GM23338 (cell line): ENCODE results near the gene CRACR2B. TPM values are rescaled to one million over a fixed set of nuclear protein-coding genes. Genes with fewer than 3 reads are reported as not detected.
A peak's percentile ranks its signal among the peaks of the same experiment; 100 is the strongest.

Experiments used
- ATAC-seq: fragments of 200-7000 bp; cut with Tn5 transposase; 3 replicates; pipeline ENCODE4 v1.9.1; 2020
- DNase-seq: peaks from one replicate; pipeline ENCODE4 v3.0.0-alpha.2; 2015; ENCODE audit warnings: low spot score
- H2AFZ ChIP-seq: fragments of 200-600 bp; sonication (generic); 2 replicates; pipeline ENCODE4 v1.8.0; 2016; ENCODE audit warnings: antibody characterized with exemption, mild to moderate bottlenecking, moderate library complexity
- H3F3A ChIP-seq: fragments of 200-600 bp; sonication (generic); replicated peaks from 2 replicates; pipeline ENCODE4 v1.8.0; 2017; ENCODE audit warnings: antibody characterized with exemption, mixed run types, low read depth
- H3K27ac ChIP-seq: fragments of 200-600 bp; sonication (generic); 2 replicates; pipeline ENCODE4 v1.6.1; 2016; ENCODE audit warnings: low read depth
- H3K27me3 ChIP-seq: fragments of 200-600 bp; sonication (generic); 2 replicates; pipeline ENCODE4 v1.8.0; 2016; ENCODE audit warnings: mild to moderate bottlenecking, mixed run types, moderate library complexity; ENCODE audit not compliant: insufficient read depth
- H3K36me3 ChIP-seq: fragments of 200-600 bp; sonication (generic); 2 replicates; pipeline ENCODE4 v1.8.0; 2016; ENCODE audit warnings: mild to moderate bottlenecking; ENCODE audit not compliant: insufficient read depth
- H3K4me1 ChIP-seq: fragments of 200-600 bp; sonication (generic); 2 replicates; pipeline ENCODE4 v1.8.0; 2016; ENCODE audit warnings: mild to moderate bottlenecking, moderate library complexity; ENCODE audit not compliant: insufficient read depth
- H3K4me2 ChIP-seq: fragments of 200-600 bp; sonication (generic); 2 replicates; pipeline ENCODE4 v1.7.1; 2017; ENCODE audit warnings: mixed run types
- H3K4me3 ChIP-seq: fragments of 200-600 bp; sonication (generic); 2 replicates; pipeline ENCODE4 v1.6.1; 2016; ENCODE audit warnings: mixed run types
- H3K79me2 ChIP-seq: fragments of 200-600 bp; sonication (generic); replicated peaks from 2 replicates; pipeline ENCODE4 v1.8.0; 2017; ENCODE audit warnings: mild to moderate bottlenecking; ENCODE audit not compliant: insufficient read depth
- H3K9me2 ChIP-seq: fragments of 200-600 bp; sonication (generic); 2 replicates; pipeline ENCODE4 v1.8.0; 2017; ENCODE audit not compliant: insufficient read depth
- H4K20me1 ChIP-seq: fragments of 200-600 bp; sonication (generic); replicated peaks from 2 replicates; pipeline ENCODE4 v1.8.0; 2017; ENCODE audit warnings: mild to moderate bottlenecking; ENCODE audit not compliant: insufficient read depth
- H3K27ac Mint-ChIP-seq: 2 replicates; pipeline ENCODE4 v1.8.0; 2020; ENCODE audit warnings: inconsistent platforms, mild to moderate bottlenecking, moderate library complexity, mixed read lengths
- H3K27me3 Mint-ChIP-seq: 3 replicates; pipeline ENCODE4 v1.8.0; 2022; ENCODE audit warnings: low read depth, mild to moderate bottlenecking, moderate library complexity, mixed read lengths, inconsistent platforms; ENCODE audit not compliant: insufficient read depth, poor library complexity
- H3K36me3 Mint-ChIP-seq: 3 replicates; pipeline ENCODE4 v1.8.0; 2021; ENCODE audit warnings: low read depth, mild to moderate bottlenecking, inconsistent platforms, moderate library complexity, mixed read lengths
- H3K4me1 Mint-ChIP-seq: 3 replicates; pipeline ENCODE4 v1.8.0; 2020; ENCODE audit warnings: mild to moderate bottlenecking, inconsistent platforms, mixed read lengths
- H3K4me3 Mint-ChIP-seq: 3 replicates; pipeline ENCODE4 v1.8.0; 2021; ENCODE audit warnings: moderate library complexity, mild to moderate bottlenecking, inconsistent platforms, mixed read lengths
- H3K9me3 Mint-ChIP-seq: 3 replicates; pipeline ENCODE4 v1.8.0; 2020; ENCODE audit warnings: moderate library complexity, mild to moderate bottlenecking, inconsistent platforms, mixed read lengths
- CREB1 ChIP-seq: fragments of 250-450 bp; sonication (Bioruptor Pico); IDR thresholded peaks from 2 replicates; pipeline ENCODE4 v1.5.0; 2020; ENCODE audit warnings: low read depth, mild to moderate bottlenecking, moderate library complexity
- ETS1 ChIP-seq: IDR thresholded peaks from 2 replicates; pipeline ENCODE4 v1.6.1; 2016; ENCODE audit warnings: antibody characterized with exemption
- EZH2 ChIP-seq: fragments of 200-600 bp; sonication (generic); IDR thresholded peaks from one replicate; pipeline ENCODE4 v1.8.0; 2017; ENCODE audit warnings: antibody characterized with exemption, mild to moderate bottlenecking, low read depth; ENCODE audit not compliant: unreplicated experiment
- EZH2phosphoT487 ChIP-seq: fragments of 200-600 bp; sonication (generic); IDR thresholded peaks from one replicate; pipeline ENCODE4 v1.8.1; 2018; ENCODE audit warnings: antibody characterized with exemption; ENCODE audit not compliant: unreplicated experiment
- JUNB ChIP-seq: IDR thresholded peaks from one replicate; pipeline ENCODE4 v1.6.1; 2016; ENCODE audit warnings: antibody characterized with exemption; ENCODE audit not compliant: unreplicated experiment
- NANOG ChIP-seq: IDR thresholded peaks from 2 replicates; pipeline ENCODE4 v1.6.1; 2016; ENCODE audit warnings: antibody characterized with exemption, borderline replicate concordance
- POLR2AphosphoS5 ChIP-seq: IDR thresholded peaks from 2 replicates; pipeline ENCODE4 v1.6.1; 2016; ENCODE audit warnings: antibody characterized with exemption, low read depth
- REST ChIP-seq: IDR thresholded peaks from one replicate; pipeline ENCODE4 v1.6.1; 2018; ENCODE audit warnings: antibody characterized with exemption; ENCODE audit not compliant: unreplicated experiment
- STAT1 ChIP-seq: IDR thresholded peaks from one replicate; pipeline ENCODE4 v1.6.1; 2016; ENCODE audit warnings: antibody characterized with exemption; ENCODE audit not compliant: unreplicated experiment
- ZNF114 ChIP-seq: fragments of 250-450 bp; sonication (Bioruptor Pico); IDR thresholded peaks from 2 replicates; pipeline ENCODE4 v1.5.0; 2020; ENCODE audit warnings: mild to moderate bottlenecking, moderate library complexity
- ZNF331 ChIP-seq: fragments of 250-450 bp; sonication (Bioruptor Pico); IDR thresholded peaks from 2 replicates; pipeline ENCODE4 v1.5.0; 2020; ENCODE audit warnings: low read depth, mild to moderate bottlenecking, moderate library complexity
- polyA plus RNA-seq: library from polyadenylated mRNA; unstranded; fragments of >200 nt; fragmentation: Nextera tagmentation; extraction: Ambion mirVana; gene quantifications from 2 replicates; pipeline ENCODE4 v1.2.1, GENCODE V29; 2016
- total RNA-seq: library from RNA; depleted of rRNA; stranded (reverse); fragments of >200 nt; shearing (Covaris generic); gene quantifications from 2 replicates; pipeline ENCODE4 v1.2.3, GENCODE V29; 2014
- TF ChIP-seq, protein P1 (sequence below), 2 experiments: fragments of 200-600 bp in 1 of 2; sonication (generic) in 1 of 2; conservative IDR thresholded peaks; 2 replicates each; pipeline versions ENCODE4 v1.5.1 to v1.6.1; 2016 to 2017; ENCODE audit warnings: antibody characterized with exemption in 2 of 2, low read depth in 2 of 2, mild to moderate bottlenecking in 2 of 2, moderate library complexity in 1 of 2
- TF ChIP-seq, protein P2 (sequence below): fragments of 250-450 bp; sonication (Bioruptor Pico); IDR thresholded peaks from 2 replicates; pipeline ENCODE4 v1.5.0; 2020; ENCODE audit warnings: mild to moderate bottlenecking, moderate library complexity

CRACR2B gene
- total and polyA plus RNA-seq, 2 experiments from 2014 or later, result 55.9 to 64.1 TPM

GRCh38 chr11:833114-833791 lies 5.5 kb downstream of the CRACR2B start:
- Mint-ChIP-seq H3K4me1 (peaks cover 35% of the 10 kb centered on the region), H3K27me3 (peaks cover 50% of the 10 kb centered on the region), H3K4me3 (peak overlapping the region; percentile 73), H3K36me3 (peaks cover 7% of the 10 kb centered on the region; the same call in 2 of the 3 replicates), H3K9me3 (no peaks in the 10 kb centered on the region), H3K27ac (no peak overlapping the region)
- H3K27ac ChIP-seq, result no peak overlapping the region
- H3F3A ChIP-seq, result peaks cover 26% of the 10 kb centered on the region
- H3K4me1 ChIP-seq, result peaks cover 28% of the 10 kb centered on the region
- H3K79me2 ChIP-seq, result 0 out of 2 replicates have a peak, but pooled peaks cover 5% of the 10 kb centered on the region
- no peaks in the 10 kb centered on the region for H3K36me3 ChIP-seq
- peaks cover 28% of the 10 kb centered on the region for H3K27me3 ChIP-seq
- peak overlapping the region; percentile 93 for H3K4me2 ChIP-seq
- H3K9me2 ChIP-seq, result no peaks in the 10 kb centered on the region
- no peak for TF ChIP-seq STAT1
- TF ChIP-seq NANOG, result no peak
- TF ChIP-seq, protein P1, sequence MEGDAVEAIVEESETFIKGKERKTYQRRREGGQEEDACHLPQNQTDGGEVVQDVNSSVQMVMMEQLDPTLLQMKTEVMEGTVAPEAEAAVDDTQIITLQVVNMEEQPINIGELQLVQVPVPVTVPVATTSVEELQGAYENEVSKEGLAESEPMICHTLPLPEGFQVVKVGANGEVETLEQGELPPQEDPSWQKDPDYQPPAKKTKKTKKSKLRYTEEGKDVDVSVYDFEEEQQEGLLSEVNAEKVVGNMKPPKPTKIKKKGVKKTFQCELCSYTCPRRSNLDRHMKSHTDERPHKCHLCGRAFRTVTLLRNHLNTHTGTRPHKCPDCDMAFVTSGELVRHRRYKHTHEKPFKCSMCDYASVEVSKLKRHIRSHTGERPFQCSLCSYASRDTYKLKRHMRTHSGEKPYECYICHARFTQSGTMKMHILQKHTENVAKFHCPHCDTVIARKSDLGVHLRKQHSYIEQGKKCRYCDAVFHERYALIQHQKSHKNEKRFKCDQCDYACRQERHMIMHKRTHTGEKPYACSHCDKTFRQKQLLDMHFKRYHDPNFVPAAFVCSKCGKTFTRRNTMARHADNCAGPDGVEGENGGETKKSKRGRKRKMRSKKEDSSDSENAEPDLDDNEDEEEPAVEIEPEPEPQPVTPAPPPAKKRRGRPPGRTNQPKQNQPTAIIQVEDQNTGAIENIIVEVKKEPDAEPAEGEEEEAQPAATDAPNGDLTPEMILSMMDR (conservative IDR thresholded peaks at IDR 0.05; ENCODE audit: low read depth in 2 of 2), result no peak
- TF ChIP-seq ETS1, result no peak
- TF ChIP-seq POLR2AphosphoS5, result no peak
- TF ChIP-seq CREB1 (CRISPR knock-in tag), result no peak
- TF ChIP-seq REST, result no peak
- no peak for TF ChIP-seq ZNF114 (CRISPR knock-in tag)
- TF ChIP-seq, protein P2, sequence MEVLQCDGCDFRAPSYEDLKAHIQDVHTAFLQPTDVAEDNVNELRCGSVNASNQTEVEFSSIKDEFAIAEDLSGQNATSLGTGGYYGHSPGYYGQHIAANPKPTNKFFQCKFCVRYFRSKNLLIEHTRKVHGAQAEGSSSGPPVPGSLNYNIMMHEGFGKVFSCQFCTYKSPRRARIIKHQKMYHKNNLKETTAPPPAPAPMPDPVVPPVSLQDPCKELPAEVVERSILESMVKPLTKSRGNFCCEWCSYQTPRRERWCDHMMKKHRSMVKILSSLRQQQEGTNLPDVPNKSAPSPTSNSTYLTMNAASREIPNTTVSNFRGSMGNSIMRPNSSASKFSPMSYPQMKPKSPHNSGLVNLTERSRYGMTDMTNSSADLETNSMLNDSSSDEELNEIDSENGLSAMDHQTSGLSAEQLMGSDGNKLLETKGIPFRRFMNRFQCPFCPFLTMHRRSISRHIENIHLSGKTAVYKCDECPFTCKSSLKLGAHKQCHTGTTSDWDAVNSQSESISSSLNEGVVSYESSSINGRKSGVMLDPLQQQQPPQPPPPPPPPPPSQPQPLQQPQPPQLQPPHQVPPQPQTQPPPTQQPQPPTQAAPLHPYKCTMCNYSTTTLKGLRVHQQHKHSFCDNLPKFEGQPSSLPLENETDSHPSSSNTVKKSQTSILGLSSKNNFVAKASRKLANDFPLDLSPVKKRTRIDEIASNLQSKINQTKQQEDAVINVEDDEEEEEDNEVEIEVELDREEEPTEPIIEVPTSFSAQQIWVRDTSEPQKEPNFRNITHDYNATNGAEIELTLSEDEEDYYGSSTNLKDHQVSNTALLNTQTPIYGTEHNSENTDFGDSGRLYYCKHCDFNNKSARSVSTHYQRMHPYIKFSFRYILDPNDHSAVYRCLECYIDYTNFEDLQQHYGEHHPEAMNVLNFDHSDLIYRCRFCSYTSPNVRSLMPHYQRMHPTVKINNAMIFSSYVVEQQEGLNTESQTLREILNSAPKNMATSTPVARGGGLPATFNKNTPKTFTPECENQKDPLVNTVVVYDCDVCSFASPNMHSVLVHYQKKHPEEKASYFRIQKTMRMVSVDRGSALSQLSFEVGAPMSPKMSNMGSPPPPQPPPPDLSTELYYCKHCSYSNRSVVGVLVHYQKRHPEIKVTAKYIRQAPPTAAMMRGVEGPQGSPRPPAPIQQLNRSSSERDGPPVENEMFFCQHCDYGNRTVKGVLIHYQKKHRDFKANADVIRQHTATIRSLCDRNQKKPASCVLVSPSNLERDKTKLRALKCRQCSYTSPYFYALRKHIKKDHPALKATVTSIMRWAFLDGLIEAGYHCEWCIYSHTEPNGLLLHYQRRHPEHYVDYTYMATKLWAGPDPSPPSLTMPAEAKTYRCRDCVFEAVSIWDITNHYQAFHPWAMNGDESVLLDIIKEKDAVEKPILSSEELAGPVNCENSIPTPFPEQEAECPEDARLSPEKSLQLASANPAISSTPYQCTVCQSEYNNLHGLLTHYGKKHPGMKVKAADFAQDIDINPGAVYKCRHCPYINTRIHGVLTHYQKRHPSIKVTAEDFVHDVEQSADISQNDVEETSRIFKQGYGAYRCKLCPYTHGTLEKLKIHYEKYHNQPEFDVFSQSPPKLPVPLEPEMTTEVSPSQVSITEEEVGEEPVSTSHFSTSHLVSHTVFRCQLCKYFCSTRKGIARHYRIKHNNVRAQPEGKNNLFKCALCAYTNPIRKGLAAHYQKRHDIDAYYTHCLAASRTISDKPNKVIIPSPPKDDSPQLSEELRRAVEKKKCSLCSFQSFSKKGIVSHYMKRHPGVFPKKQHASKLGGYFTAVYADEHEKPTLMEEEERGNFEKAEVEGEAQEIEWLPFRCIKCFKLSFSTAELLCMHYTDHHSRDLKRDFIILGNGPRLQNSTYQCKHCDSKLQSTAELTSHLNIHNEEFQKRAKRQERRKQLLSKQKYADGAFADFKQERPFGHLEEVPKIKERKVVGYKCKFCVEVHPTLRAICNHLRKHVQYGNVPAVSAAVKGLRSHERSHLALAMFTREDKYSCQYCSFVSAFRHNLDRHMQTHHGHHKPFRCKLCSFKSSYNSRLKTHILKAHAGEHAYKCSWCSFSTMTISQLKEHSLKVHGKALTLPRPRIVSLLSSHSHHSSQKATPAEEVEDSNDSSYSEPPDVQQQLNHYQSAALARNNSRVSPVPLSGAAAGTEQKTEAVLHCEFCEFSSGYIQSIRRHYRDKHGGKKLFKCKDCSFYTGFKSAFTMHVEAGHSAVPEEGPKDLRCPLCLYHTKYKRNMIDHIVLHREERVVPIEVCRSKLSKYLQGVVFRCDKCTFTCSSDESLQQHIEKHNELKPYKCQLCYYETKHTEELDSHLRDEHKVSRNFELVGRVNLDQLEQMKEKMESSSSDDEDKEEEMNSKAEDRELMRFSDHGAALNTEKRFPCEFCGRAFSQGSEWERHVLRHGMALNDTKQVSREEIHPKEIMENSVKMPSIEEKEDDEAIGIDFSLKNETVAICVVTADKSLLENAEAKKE, result no peak
- no peak for TF ChIP-seq ZNF331
- TF ChIP-seq JUNB, result no peak
- no peak for TF ChIP-seq EZH2phosphoT487
- no peak for TF ChIP-seq EZH2
- peak; percentile 64 for DNase-seq
- no peak for ATAC-seq
- H2AFZ ChIP-seq, result no peak overlapping the region
- H4K20me1 ChIP-seq, result peaks cover 14% of the 10 kb centered on the region; the same call in 1 of the 2 replicates
- H3K4me3 ChIP-seq, result peak overlapping the region; percentile 89
